ENCODE results near the gene FOXP1.

DNA sequence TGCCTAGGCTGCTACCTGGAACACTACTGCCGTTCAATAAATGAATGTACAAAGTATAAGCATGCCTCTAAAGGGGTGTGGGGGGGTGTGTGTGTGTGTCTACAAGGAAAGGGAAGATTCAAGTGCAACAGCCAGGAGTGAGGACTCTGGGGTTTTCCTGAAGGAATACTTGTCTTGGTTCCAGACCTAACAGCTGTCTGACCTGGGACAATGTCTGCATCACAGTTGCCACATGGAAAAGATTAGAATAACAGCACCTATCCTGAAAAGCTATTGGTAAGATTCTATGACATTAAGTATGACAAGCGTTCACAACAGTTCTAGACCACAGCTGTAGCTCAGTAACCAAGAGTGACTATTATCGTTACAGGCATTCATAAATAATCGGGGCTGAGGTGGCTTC, 345.2 kb downstream of the FOXP1 start:
- TF ChIP-seq, protein P1, sequence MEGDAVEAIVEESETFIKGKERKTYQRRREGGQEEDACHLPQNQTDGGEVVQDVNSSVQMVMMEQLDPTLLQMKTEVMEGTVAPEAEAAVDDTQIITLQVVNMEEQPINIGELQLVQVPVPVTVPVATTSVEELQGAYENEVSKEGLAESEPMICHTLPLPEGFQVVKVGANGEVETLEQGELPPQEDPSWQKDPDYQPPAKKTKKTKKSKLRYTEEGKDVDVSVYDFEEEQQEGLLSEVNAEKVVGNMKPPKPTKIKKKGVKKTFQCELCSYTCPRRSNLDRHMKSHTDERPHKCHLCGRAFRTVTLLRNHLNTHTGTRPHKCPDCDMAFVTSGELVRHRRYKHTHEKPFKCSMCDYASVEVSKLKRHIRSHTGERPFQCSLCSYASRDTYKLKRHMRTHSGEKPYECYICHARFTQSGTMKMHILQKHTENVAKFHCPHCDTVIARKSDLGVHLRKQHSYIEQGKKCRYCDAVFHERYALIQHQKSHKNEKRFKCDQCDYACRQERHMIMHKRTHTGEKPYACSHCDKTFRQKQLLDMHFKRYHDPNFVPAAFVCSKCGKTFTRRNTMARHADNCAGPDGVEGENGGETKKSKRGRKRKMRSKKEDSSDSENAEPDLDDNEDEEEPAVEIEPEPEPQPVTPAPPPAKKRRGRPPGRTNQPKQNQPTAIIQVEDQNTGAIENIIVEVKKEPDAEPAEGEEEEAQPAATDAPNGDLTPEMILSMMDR (IDR thresholded peaks at IDR 0.05; ENCODE audit: low read depth, low read length): no peak
- no peak for TF ChIP-seq EZH2phosphoT487 (IDR thresholded peaks at IDR 0.05; ENCODE audit: low read depth)

All from OCI-LY3 (cell line).